HTERT RPE-1 (cell line): ENCODE data around the gene PRKX.
"Not testable (repeated sequence)": the region's sequence is repeated elsewhere in the genome, so short reads cannot be mapped to it uniquely, and the experiment has no call there.

Source experiments
- in situ Hi-C: fragments of 300-500 bp; cut with MboI; formaldehyde crosslinking; loops from 4 replicates; pipeline ENCODE4 v1.14.3; 2020; ENCODE audit warnings: low sequenced_read_pairs

The PRKX gene

GRCh38 chrX:3585719-3586118 is 127.7 kb downstream of the PRKX start:
- in situ Hi-C loops, result no loop called here

GRCh38 chrX:3584415-3584996 is 128.9 kb downstream of the PRKX start:
- in situ Hi-C loops, result no loop called here

- in situ Hi-C loops, result no loop called here
Measured at GRCh38 chrX:3582451-3582850, 131.0 kb downstream of the PRKX start.

- in situ Hi-C loops, result no loop called here
Measured at GRCh38 chrX:3581609-3582108, 131.8 kb downstream of the PRKX start.

- in situ Hi-C loops, result no loop called here
Measured at GRCh38 chrX:3577551-3577950, 135.9 kb downstream of the PRKX start.

- in situ Hi-C loops, result no loop called here
Measured at GRCh38 chrX:3576886-3577501, 136.5 kb downstream of the PRKX start.

- in situ Hi-C loops, result no loop called here
Measured at GRCh38 chrX:3567686-3568085, 145.8 kb downstream of the PRKX start.

- in situ Hi-C loops, result no loop called here
Measured at GRCh38 chrX:3563451-3563850, 150.0 kb downstream of the PRKX start.

- in situ Hi-C loops, result not testable (repeated sequence)
Measured at GRCh38 chrX:3560010-3560409, 153.4 kb downstream of the PRKX start.
